Right ventricle myocardium inferior (tissue), 1 donor: ENCODE results near the gene DYDC1. TPM values are rescaled to one million over a fixed set of nuclear protein-coding genes. Genes with fewer than 3 reads are reported as not detected.

ENCODE experiments used
- ATAC-seq: fragments of 200-7000 bp; cut with Tn5 transposase; one replicate; pipeline ENCODE4 v1.9.1; 2020; ENCODE audit warnings: mild to moderate bottlenecking, moderate library complexity
- DNase-seq: peaks from one replicate; pipeline ENCODE4 v3.0.0; 2021; ENCODE audit errors: missing footprints
- intact Hi-C: fragments of 100-400 bp; cut with DNase I; formaldehyde crosslinking; loops from one replicate; pipeline ENCODE4 v1.11.0; 2022
- total RNA-seq: library from RNA; stranded (reverse); fragmentation: NEBNext Ultra II Directional; extraction: Animal tissue kit (Norgen Biotek cat#: 25700); gene quantifications from one replicate; pipeline ENCODE4 v1.2.1, GENCODE V29; 2021
- donor health status: DM: no; HTN: yes; CAD: no; lungs with severe emphysema.

DYDC1 gene
- total RNA-seq, 1 donor from 2014 or later = not detected

DNA sequence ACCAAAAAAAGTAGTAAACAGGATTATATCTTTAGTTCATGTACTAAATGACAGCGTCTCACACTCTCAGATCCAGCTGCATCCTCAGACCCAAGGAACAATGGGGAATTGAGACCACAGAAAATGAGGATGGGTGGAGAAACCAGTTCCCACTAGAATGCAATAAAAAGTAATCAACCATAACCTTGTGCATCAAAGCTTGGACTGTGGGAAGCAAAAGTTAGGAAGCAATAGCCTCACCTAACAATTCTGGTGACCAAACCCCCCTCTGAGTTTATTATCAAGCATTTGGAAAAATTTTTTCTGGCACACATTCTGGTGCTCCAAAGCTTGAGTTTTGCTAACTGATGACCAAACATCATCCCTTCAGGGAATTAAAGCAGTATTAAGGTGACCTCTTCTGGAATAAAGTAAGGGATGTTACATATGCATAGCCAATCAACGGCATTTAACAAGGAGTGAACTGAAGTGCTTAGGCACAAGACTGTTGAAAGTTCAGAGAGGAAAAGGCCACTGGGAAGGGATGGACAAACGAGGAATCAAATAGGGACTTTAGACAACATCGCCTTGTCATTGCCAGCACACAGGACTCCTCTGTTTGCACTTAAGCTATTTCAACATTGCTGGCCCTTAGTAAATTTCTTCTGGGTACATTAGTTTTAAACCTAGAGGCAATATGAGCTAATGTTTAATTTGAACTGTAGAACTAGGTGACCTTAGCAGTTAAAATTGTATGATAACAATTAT is 65.9 kb downstream of the DYDC1 start:
- no peak for ATAC-seq
- no peak for DNase-seq
- intact Hi-C loops = no loop called here

DNA sequence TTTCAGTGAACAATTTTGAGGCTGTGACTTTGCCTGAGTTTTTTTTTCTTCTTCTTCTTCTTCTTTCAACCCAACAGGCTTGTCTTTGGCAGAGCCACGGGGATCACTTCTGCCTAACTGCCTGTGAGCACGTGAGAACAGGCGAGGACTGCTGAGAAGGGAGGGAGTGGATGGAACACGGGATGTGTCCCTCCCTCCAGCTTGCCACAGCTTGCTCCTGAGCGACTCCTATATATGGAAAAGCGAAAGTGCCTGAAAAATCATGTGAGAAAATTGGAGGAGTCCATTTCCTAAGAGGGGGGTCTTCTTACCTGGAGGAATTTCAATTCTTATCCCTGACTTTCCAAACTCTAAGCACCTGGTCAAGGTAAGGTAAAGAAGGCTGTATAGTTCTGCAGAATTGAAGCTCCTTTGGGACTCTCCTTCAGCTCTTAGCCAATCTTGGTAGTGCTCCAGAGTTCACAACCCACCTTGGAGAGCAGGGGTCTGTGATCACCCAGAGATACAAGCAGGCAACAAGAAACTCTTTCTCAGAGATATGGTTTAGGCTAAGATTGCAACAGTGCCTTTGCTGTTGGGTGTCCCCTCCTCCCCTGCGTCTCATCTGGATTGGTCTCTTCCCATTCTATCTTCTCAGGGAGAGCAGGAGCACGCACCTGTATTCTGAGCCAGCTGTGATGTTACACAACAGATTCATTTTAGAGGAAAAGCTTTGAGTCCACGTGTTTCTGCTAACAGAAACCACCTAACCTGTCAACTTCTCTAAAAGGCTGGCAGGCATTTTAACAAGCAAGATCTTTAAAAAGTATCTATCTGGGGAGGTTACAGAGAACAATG is 66.9 kb downstream of the DYDC1 start, which contains the start of gene MAT1A:
Gene MAT1A, minus strand, starts transcription at position 208 of the 837 bp plus-strand sequence. CDS start 235 bp downstream, outside the sequence.
- ATAC-seq (no peak), DNase-seq (no peak)
- intact Hi-C loops = no loop called here

DNA sequence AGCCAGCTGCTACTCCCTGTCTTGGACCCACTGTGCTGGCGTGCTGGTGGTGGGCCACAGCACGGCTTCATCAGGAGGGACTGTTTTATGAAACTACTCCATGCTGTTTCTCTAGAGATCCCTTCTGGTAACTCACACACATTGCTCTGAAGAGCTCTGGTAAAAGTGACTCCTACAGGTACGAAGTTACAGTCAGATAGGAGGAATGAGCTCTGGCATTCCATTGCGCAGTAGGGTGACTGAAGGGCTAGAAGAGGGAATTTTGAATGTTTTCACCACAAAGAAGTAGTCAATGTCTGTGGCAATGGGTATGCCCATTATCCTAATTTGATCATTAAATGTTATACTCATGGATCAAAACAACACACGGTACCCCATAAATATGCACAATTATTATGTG is 67.7 kb downstream of the DYDC1 start:
- DNase-seq (no peak), ATAC-seq (no peak)
- intact Hi-C loops = no loop called here

Other genes starting within 250 kb of the DYDC1 start
- gene PLAC9, start 224.0 kb downstream of the DYDC1 start, total RNA-seq = 45.2 TPM
- 420 TPM for gene ANXA11, start 151.2 kb downstream of the DYDC1 start, total RNA-seq
- gene MAT1A, start 67.1 kb downstream of the DYDC1 start, total RNA-seq = 0.19 TPM
- gene DYDC2, start within 50 bp of the DYDC1 start, total RNA-seq = not detected
- 102 TPM for gene PRXL2A, start 51.8 kb upstream of the DYDC1 start, total RNA-seq
- 38.7 TPM for gene TSPAN14, start 97.6 kb upstream of the DYDC1 start, total RNA-seq
- gene SH2D4B, start 181.1 kb upstream of the DYDC1 start, total RNA-seq = not detected